HG03439 (cell line): Measurements from ENCODE around the gene SORCS1.

Experiments used
- ATAC-seq: cut with Tn5 transposase; IDR thresholded peaks from one replicate; pipeline ENCODE4 v1.9.1; 2021; ENCODE audit warnings: mild to moderate bottlenecking, moderate library complexity; ENCODE audit not compliant: unreplicated experiment

The SORCS1 gene

GRCh38 chr10:107163881-107164861, at the start of gene SORCS1:
Gene SORCS1 (minus strand): TSS chr10:107164706.
- ATAC-seq: no peak

- ATAC-seq: no peak
These were observed 49.8 kb upstream of the SORCS1 start for GRCh38 chr10:107214261-107214660.

GRCh38 chr10:107213861-107214260, 49.4 kb upstream of the SORCS1 start:
- no peak for ATAC-seq

DNA sequence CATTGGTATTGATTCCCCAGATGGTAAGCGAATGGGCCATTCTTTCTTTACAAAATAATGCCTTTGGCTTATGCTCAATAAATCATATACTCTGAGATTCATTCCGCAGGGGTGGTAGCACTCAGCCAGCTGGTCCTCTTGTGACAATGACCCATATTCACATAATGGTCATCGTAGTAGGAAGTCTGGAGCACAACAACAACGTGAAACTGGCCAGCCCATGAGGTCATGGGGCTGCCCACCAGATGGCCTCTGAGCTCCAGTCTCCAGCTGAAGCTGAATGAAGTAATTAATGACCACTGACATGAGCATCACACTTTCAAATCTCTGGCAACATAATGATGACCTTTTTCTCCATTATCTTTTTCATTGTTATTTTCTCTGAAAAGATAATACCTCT, 42.3 kb upstream of the SORCS1 start:
- ATAC-seq: no peak

DNA sequence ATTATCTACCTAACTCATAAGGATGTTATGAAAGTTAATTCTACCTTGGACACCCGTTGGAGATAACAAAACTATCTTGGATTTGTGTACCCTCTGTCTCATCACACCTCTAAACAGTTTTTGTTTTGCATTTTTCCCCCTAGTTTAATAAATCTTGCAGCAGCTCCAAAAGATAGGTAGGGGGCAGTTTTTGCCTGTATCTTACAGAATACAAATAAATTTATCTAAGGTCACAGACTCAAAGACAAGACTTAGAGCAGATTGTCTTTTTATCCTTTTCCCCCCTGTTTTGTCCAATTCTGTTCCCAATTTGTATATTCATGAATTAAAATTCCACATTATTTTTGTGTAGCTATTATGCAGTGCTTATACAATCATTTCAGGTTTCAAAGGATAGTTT, 5.0 kb upstream of the SORCS1 start:
- ATAC-seq: no peak

GRCh38 chr10:107168738-107169137, 4.2 kb upstream of the SORCS1 start:
- ATAC-seq: no peak

- no peak for ATAC-seq
These were observed 1.9 kb upstream of the SORCS1 start for GRCh38 chr10:107166403-107166802.

- ATAC-seq: no peak
These were observed 486 bp upstream of the SORCS1 start for GRCh38 chr10:107164992-107165391.

DNA sequence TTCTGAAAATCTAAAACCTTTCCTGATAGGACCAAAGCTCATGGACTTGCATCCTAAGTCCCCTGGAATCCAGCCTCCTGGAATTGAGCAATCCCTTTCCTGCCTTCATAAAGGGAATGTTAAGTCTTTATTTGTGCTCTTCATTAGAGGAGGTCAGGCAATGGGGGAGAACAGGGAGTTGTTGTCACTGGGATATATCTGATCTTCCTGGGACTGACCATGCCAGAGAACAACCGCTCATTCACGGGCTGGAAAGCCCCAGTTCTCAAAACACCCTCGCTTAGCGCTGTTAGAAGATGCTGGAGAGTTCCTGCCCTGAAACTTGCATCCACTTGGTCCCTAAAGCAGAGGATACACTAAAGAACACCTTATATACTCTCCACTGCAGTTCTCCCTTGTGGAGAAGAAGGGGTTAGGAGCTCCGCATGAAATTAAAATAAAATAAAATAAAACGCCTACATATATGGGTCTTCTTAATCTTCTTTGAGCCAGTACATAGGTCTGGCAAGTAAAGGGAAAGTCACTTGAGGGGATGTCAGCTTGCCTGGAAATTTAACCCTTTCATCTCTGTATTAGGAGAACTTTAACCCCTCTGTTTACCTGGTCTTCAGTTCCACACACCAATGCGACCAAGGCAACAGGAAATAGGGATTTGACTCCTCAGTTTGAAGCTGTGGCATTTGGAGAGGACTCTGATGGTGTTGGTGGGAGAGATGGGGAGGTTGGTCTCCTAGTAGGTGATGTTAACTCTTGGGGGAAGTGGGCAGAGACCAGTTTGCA, 1.2 kb downstream of the SORCS1 start:
- no peak for ATAC-seq

DNA sequence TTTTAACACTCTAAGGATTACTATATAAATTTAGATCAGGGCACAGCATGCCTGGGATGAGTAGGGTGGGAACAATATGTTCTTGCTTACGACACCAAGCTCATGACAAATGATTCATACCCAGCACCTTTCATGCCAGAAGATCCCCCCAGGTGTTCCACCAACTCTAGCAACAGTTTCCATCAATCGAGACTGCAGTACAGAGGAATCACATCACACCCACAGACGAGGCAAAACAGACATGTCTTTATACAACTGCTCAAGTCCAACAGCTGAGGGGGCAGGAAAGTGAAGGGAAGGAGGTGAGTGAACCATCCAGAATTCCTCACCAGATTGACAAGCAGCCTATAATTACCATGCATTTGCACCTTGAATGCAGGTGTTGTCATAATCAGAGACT, 3.6 kb downstream of the SORCS1 start:
- no peak for ATAC-seq

DNA sequence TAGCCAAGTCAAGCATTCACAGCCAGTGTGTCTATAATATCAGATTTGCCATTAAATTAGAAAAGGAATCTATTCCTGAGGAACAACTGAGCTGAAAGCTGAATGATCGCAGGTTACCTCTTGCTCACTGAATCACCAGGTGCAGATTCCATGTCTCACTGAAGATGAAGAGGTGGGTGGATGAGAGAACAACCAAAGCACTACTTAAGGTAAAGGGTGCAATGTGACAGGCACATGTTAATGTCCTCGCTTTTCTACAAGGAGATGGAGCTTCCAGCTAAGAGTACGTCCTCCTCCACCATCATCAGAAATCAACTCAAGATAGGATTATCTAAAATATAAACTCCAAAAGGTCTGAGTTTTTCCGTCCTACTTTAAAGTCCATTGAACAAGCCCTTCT, 4.6 kb downstream of the SORCS1 start:
- no peak for ATAC-seq

- ATAC-seq: no peak
These were observed 7.4 kb downstream of the SORCS1 start for GRCh38 chr10:107157071-107157470.

GRCh38 chr10:107152087-107152486, 12.4 kb downstream of the SORCS1 start:
- ATAC-seq: no peak

GRCh38 chr10:107148906-107149305, 15.6 kb downstream of the SORCS1 start:
- ATAC-seq: no peak

- ATAC-seq: no peak
These were observed 20.0 kb downstream of the SORCS1 start for GRCh38 chr10:107144490-107144889.

DNA sequence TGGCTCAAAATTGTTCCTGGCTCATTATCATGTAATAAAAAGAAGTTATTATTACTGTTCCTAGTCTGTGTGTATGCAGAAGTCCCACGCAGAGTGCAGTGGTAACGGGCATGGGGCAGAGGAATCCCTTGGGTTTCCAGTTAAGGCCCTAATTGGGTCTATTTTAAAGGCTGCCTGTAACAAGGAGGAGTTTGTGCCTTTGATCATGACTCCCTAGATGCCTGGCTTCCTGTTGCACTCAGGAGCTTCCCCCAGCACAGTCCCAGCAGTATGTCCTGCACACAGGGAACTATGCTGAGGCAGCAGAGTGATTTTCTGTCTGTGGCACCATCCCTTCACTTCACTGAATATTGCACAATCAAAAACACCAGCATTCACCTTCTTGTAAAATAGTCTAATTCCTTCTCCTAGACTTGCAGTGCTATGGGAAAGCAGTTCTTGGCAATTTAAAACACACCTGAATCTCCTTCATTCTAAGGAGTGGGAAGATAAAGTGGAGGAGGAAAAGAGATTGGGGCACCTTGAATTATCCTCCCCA, 22.9 kb downstream of the SORCS1 start:
- ATAC-seq: no peak

DNA sequence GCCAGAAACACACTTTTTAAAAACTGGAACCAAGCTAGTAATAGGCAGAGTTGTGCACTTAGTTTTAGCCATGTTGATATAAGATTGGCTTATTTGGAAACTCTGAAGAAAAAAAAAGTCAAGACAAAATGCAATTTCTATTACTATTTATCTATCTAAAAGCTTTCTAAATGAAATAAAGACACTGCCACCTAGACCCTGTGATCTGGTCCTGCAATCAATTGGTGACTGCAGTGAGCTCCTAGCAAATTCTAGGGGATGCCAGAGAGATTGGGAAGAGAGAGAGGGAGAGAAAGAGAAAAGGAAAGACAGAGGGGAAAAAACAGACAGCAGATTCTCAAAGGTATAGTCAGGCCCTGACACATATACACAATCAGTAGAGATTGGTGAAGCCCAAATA, 25.3 kb downstream of the SORCS1 start:
- ATAC-seq: no peak

DNA sequence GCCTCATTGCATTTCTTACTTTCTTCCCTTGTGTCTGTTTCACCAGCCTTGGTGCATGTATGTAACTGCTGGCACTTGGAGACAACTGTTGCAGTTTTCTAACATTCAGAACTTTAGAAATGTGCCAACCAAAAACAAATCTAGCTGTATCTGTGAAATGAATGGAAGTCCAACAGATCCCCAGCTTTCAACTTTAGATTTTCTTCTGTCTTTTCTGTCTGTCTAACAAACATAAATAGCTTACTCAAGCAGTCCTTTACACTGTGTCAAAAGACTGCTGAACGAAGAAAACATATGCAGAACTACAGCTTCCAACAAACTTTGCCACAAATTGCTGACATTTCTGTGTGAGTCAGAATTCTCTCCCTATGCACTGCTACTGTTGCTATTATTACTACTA, 30.9 kb downstream of the SORCS1 start:
- no peak for ATAC-seq

DNA sequence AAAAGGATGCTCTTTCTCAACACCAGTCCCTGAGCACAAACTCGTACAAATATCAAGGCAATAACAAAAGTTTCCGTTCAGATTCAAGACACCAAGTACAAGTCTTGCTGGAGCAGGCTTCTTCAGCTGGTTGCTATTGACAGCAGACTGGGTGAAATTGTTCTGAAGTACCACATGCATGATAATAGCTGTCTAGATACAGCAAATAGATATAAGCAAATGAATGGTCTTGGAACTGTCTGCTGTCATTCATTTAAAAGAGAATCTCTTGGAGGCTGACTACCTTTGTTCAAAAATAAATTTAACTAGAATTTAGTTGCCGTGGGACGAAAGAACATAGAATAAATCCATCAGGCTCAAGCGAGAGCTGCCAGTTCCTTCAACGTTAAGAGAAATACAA, 35.5 kb downstream of the SORCS1 start:
- no peak for ATAC-seq

GRCh38 chr10:107126512-107127065, 37.9 kb downstream of the SORCS1 start:
- no peak for ATAC-seq

GRCh38 chr10:107122703-107123102, 41.8 kb downstream of the SORCS1 start:
- ATAC-seq: no peak
